Upper lobe of left lung (tissue), 6 donors: Measurements from ENCODE around the gene MRS2. TPM values are rescaled to one million over a fixed set of nuclear protein-coding genes. Genes with fewer than 3 reads are reported as not detected.
A peak's percentile ranks its signal among the peaks of the same experiment; 100 is the strongest.
"Not testable (repeated sequence)": the region's sequence is repeated elsewhere in the genome, so short reads cannot be mapped to it uniquely, and the experiment has no call there.

ENCODE experiments used
- ATAC-seq, 2 donors: fragments of 200-7000 bp; cut with Tn5 transposase; one replicate each; pipeline ENCODE4 v1.9.1; 2022; ENCODE audit warnings: mild to moderate bottlenecking in 2 of 2, moderate library complexity in 2 of 2; ENCODE audit not compliant: low FRiP score in 2 of 2
- DNase-seq, 2 donors: peaks; one replicate each; pipeline ENCODE4 v3.0.0-alpha.2; 2019 to 2020
- H3K27ac ChIP-seq, 4 donors: fragments of 200-600 bp; sonication (generic); one replicate each; pipeline ENCODE4 v1.5.1; 2016 to 2019
- H3K27me3 ChIP-seq, 4 donors: fragments of 200-600 bp; sonication (generic); one replicate each; pipeline ENCODE4 v1.5.1; 2017 to 2019
- H3K36me3 ChIP-seq, 4 donors: fragments of 200-600 bp; sonication (generic); one replicate each; pipeline ENCODE4 v1.5.1; 2016 to 2019
- H3K4me1 ChIP-seq, 4 donors: fragments of 200-600 bp; sonication (generic); one replicate each; pipeline ENCODE4 v1.5.1; 2018 to 2019
- H3K4me3 ChIP-seq, 4 donors: fragments of 200-600 bp; sonication (generic); one replicate each; pipeline ENCODE4 v1.5.1; 2017 to 2019; ENCODE audit warnings: mild to moderate bottlenecking in 2 of 4, moderate library complexity in 1 of 4
- H3K9me3 ChIP-seq, 4 donors: fragments of 200-600 bp; sonication (generic); one replicate each; pipeline ENCODE4 v1.5.1; 2018 to 2019
- CTCF ChIP-seq, 6 experiments: fragments of 450-650 bp in 4 of 6; fragments of 200-600 bp in 2 of 6; sonication (generic) in 2 of 6; IDR thresholded peaks; one replicate each; pipeline ENCODE4 v1.5.1; 2016 to 2019; ENCODE audit warnings: antibody characterized with exemption in 6 of 6
- EP300 ChIP-seq, 4 donors: sonication (generic); formaldehyde crosslinking; IDR thresholded peaks; one replicate each; pipeline ENCODE4 v1.5.1; 2017; ENCODE audit warnings: antibody characterized with exemption in 4 of 4, control low read depth in 2 of 4
- POLR2A ChIP-seq, 4 donors: fragments of 450-650 bp; IDR thresholded peaks; one replicate each; pipeline ENCODE4 v1.5.1; 2016 to 2017; ENCODE audit warnings: antibody characterized with exemption in 4 of 4, mild to moderate bottlenecking in 2 of 4
- POLR2AphosphoS5 ChIP-seq, 2 donors: sonication (generic); formaldehyde crosslinking; IDR thresholded peaks; one replicate each; pipeline ENCODE4 v1.5.1; 2017; ENCODE audit warnings: antibody characterized with exemption in 2 of 2
- WGBS, 2 donors: methylation state at CpG; one replicate each; pipeline ENCODE4 v1.1.5; 2017 to 2018; 5-methylcytosine and 5-hydroxymethylcytosine counted together
- total RNA-seq, 6 donors: library from RNA; depleted of rRNA in 4 of 6; stranded (reverse); fragments of >200 nt in 4 of 6; gene quantifications; one replicate each; pipeline versions ENCODE4 v1.1.0 to v1.2.1, GENCODE V29; 2016 to 2021
- donor health status: DM: no; HTN: no; CAD: no; lungs with moderate emphysema.
- donor health status: DM: no; HTN: yes; CAD: no; lungs with severe emphysema.

MRS2 gene
- total RNA-seq, 6 donors from 2014 or later, result 20.8 to 40.8 (median 27.4) TPM

- Histone ChIP-seq H3K9me3 (no peaks in the 10 kb centered on the region), H3K4me1 (peaks cover 12 to 35% (median 17%) of the 10 kb centered on the region in 4 donors), H3K36me3 (peaks cover 0 to 6% (median 2%) of the 10 kb centered on the region in 4 donors), H3K4me3 (no peak overlapping the region), H3K27me3 (no peaks in the 10 kb centered on the region), H3K27ac (no peak overlapping the region)
- DNase-seq, result no peak
- TF ChIP-seq EP300 (IDR thresholded peaks at IDR 0.05), result no peak
- TF ChIP-seq POLR2AphosphoS5 (IDR thresholded peaks at IDR 0.05), result no peak
- TF ChIP-seq POLR2A (IDR thresholded peaks at IDR 0.05), result no peak
- 68 to 75% methylated on average over 3 to 4 of the region's 4 CpGs for WGBS, 2 donors
- no peak for ATAC-seq
Measured at GRCh38 chr6:24401458-24401857, 1.3 kb upstream of the MRS2 start.

GRCh38 chr6:24403501-24403824 lies 727 bp downstream of the MRS2 start:
- Histone ChIP-seq H3K4me3 (peak overlapping the region; percentile 78 to 98 (median 91)), H3K4me1 (peaks cover 12 to 35% (median 17%) of the 10 kb centered on the region in 4 donors), H3K27me3 (no peaks in the 10 kb centered on the region), H3K9me3 (no peaks in the 10 kb centered on the region), H3K36me3 (peaks cover 0 to 14% (median 7%) of the 10 kb centered on the region in 4 donors), H3K27ac (peak overlapping the region; percentile 69 to 89 (median 80))
- ATAC-seq (no peak), DNase-seq (no peak)
- TF ChIP-seq EP300 (IDR thresholded peaks at IDR 0.05) (no peak), POLR2A (IDR thresholded peaks at IDR 0.05) (no peak), CTCF (IDR thresholded peaks at IDR 0.05) (no peak), POLR2AphosphoS5 (IDR thresholded peaks at IDR 0.05) (no peak)
- WGBS, 2 donors, result 5 to 9% methylated on average over 12 of the region's 12 CpGs

GRCh38 chr6:24405262-24405661 lies 2.5 kb downstream of the MRS2 start:
- 83 to 84% methylated on average over 5 of the region's 5 CpGs for WGBS, 2 donors
- peaks cover 12 to 35% (median 17%) of the 10 kb centered on the region in 4 donors for H3K4me1 ChIP-seq
- no peak for TF ChIP-seq CTCF (IDR thresholded peaks at IDR 0.05)
- TF ChIP-seq EP300 (IDR thresholded peaks at IDR 0.05), result no peak
- H3K27me3 ChIP-seq, result no peaks in the 10 kb centered on the region
- H3K36me3 ChIP-seq, result peaks cover 0 to 30% (median 11%) of the 10 kb centered on the region in 4 donors
- DNase-seq (no peak), ATAC-seq (no peak)
- no peaks in the 10 kb centered on the region for H3K9me3 ChIP-seq
- H3K27ac ChIP-seq, result no peak overlapping the region
- no peak overlapping the region for H3K4me3 ChIP-seq

GRCh38 chr6:24408719-24409410 lies 6.1 kb downstream of the MRS2 start:
- H3K36me3 ChIP-seq, result peaks cover 10 to 58% (median 32%) of the 10 kb centered on the region in 4 donors
- ATAC-seq (no peak), DNase-seq (no peak)
- TF ChIP-seq POLR2AphosphoS5 (IDR thresholded peaks at IDR 0.05) (no peak), POLR2A (IDR thresholded peaks at IDR 0.05) (no peak)
- H3K27me3 ChIP-seq, result no peaks in the 10 kb centered on the region
- peaks cover 8 to 19% (median 10%) of the 10 kb centered on the region in 4 donors for H3K4me1 ChIP-seq
- no peak overlapping the region for H3K27ac ChIP-seq
- H3K4me3 ChIP-seq, result no peak overlapping the region
- 74 to 83% methylated on average over 2 of the region's 2 CpGs for WGBS, 2 donors
- H3K9me3 ChIP-seq, result no peaks in the 10 kb centered on the region

- H3K27me3 ChIP-seq, result no peaks in the 10 kb centered on the region
- no peaks in the 10 kb centered on the region for H3K9me3 ChIP-seq
- H3K27ac ChIP-seq, result no peak overlapping the region
- peaks cover 10 to 72% (median 41%) of the 10 kb centered on the region in 4 donors for H3K36me3 ChIP-seq
- no peak for DNase-seq
- H3K4me1 ChIP-seq, result peaks cover 0 to 3% (median 0%) of the 10 kb centered on the region in 4 donors
- TF ChIP-seq POLR2AphosphoS5 (IDR thresholded peaks at IDR 0.05), result no peak
- no peak for TF ChIP-seq CTCF (IDR thresholded peaks at IDR 0.05)
- no peak for TF ChIP-seq POLR2A (IDR thresholded peaks at IDR 0.05)
- no peak for TF ChIP-seq EP300 (IDR thresholded peaks at IDR 0.05)
- no peak for ATAC-seq
- no peak overlapping the region for H3K4me3 ChIP-seq
- 96% methylated on average over 3 of the region's 3 CpGs for WGBS, 2 donors
Measured at GRCh38 chr6:24410622-24411021, 7.9 kb downstream of the MRS2 start.

GRCh38 chr6:24412294-24412693 lies 9.6 kb downstream of the MRS2 start:
- H3K4me3 ChIP-seq, result no peak overlapping the region
- no peaks in the 10 kb centered on the region for H3K27me3 ChIP-seq
- H3K27ac ChIP-seq, result no peak overlapping the region
- TF ChIP-seq POLR2AphosphoS5 (IDR thresholded peaks at IDR 0.05) (no peak), POLR2A (IDR thresholded peaks at IDR 0.05) (no peak), EP300 (IDR thresholded peaks at IDR 0.05) (no peak), CTCF (IDR thresholded peaks at IDR 0.05) (no peak)
- H3K9me3 ChIP-seq, result no peaks in the 10 kb centered on the region
- H3K4me1 ChIP-seq, result no peaks in the 10 kb centered on the region
- WGBS, 2 donors, result 90 to 93% methylated on average over 4 of the region's 4 CpGs
- ATAC-seq (no peak), DNase-seq (no peak)
- H3K36me3 ChIP-seq, result peaks cover 19 to 85% (median 48%) of the 10 kb centered on the region in 4 donors

- peaks cover 15 to 88% (median 64%) of the 10 kb centered on the region in 4 donors for H3K36me3 ChIP-seq
- WGBS, 2 donors, result 97 to 98% methylated on average over 15 of the region's 15 CpGs
- H3K27ac ChIP-seq, result not testable (repeated sequence)
Measured at GRCh38 chr6:24414531-24414930, 11.8 kb downstream of the MRS2 start.

More at GRCh38 chr6:24414531-24414930, 11.8 kb downstream of the MRS2 start:
- H3K9me3 ChIP-seq, ATAC-seq, H3K27me3 ChIP-seq, H3K4me1 ChIP-seq, H3K4me3 ChIP-seq: not testable (repeated sequence)
- DNase-seq, result peak in 1 of 2 donors; percentile 60
